OCI-M2 (cell line): Measurements from ENCODE around the gene KRTAP20-2.

Source experiments
- DNase-seq: peaks from one replicate; lab custom pipeline; 2025; ENCODE audit not compliant: unreplicated experiment; lab: John Stamatoyannopoulos, UW

Gene KRTAP20-2

DNA sequence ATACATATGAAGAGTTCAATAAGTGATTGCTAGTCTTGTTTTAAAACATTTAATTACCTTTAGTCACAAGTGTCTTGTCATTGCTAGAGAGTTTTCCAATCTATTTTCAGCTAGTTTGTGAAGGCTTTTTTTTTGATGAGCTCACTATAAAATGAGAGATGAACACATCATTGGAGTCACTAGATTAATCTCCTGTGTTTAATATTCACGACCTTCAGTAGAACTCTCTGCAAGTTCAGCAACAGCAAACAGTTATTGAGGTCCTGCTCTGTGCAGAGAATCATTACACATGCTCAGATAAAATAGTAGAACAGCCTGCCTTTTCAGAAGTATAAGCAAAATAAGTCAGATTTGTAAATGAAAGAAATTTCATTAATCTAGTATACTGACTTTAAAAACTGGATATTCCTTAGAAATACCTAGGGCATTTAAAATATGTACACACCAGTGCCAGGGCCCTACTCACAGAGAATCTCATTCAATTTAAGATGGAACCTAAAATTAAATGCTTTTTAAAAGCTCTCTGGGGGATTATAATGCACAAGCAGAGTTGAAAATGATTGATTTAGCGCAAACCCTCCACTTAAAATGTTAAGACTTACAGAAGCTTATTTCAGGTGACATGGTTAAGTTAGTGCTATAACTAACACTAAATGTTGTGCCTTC is 38.1 kb downstream of the KRTAP20-2 start:
- no peak for DNase-seq

- no peak for DNase-seq
These were observed 39.3 kb downstream of the KRTAP20-2 start for GRCh38 chr21:30674312-30674711.

GRCh38 chr21:30676737-30677136 is 41.7 kb downstream of the KRTAP20-2 start:
- no peak for DNase-seq

DNA sequence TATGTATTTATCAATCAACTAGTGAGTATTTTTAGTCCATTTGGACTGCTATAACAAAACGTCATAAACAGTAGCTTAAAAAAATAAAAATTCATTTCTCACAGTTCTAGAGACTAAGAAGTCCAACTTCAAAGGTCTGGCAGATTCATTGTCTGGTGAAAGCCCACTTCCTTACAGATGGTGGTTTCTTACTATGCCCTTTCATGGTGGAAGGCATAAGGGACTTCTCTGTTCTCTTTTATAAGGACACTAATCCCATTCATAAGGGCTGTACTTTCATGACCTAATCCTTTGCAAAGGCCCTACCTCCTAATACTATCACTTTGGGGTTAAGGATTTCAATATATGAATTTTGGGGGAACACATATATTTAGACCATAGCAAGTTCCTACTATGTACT is 45.6 kb downstream of the KRTAP20-2 start:
- DNase-seq: no peak

DNA sequence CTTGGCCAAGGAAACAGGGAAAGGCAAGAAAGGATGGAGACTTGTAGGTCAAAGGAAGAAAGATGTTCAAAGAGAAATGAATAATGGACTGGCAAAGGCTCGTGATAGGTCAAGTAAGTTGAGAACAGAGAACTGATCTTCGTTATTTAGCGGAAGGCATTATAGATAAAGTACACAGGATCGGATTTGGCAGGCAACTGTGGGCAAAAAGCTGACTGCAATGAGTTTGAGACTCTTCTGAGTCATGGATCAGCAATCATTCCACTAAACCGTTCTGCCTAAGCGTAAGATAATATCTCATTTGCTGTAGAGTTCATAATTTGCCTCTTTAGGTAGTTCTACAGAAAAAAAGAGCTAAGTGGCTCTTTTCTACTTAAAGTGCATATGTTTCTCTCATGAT is 49.5 kb downstream of the KRTAP20-2 start:
- no peak for DNase-seq
